ENCODE results near the gene ARRDC3.
"Not testable (repeated sequence)": the region's sequence is repeated elsewhere in the genome, so short reads cannot be mapped to it uniquely, and the experiment has no call there.

ARRDC3 gene

GRCh38 chr5:91383027-91383955, at the start of gene ARRDC3:
ARRDC3 (minus strand) TSS chr5:91383317; CDS start chr5:91383092, 225 bp downstream.
- peak; percentile 88 to 91 (median 89) for DNase-seq (ENCODE audit: low read depth in 3 of 3)

- DNase-seq (ENCODE audit: low read depth in 3 of 3) = no peak
These were observed 47.8 kb upstream of the ARRDC3 start for GRCh38 chr5:91430949-91431348.

- DNase-seq (ENCODE audit: low read depth in 3 of 3) = no peak
These were observed 41.7 kb upstream of the ARRDC3 start for GRCh38 chr5:91424638-91425436.

- DNase-seq (ENCODE audit: low read depth in 3 of 3) = no peak
These were observed 40.8 kb upstream of the ARRDC3 start for GRCh38 chr5:91423871-91424270.

- no peak for DNase-seq (ENCODE audit: low read depth in 3 of 3)
These were observed 37.8 kb upstream of the ARRDC3 start for GRCh38 chr5:91420879-91421278.

GRCh38 chr5:91419571-91420537, 36.7 kb upstream of the ARRDC3 start:
- peak; percentile 34 to 61 (median 37) for DNase-seq (ENCODE audit: low read depth in 3 of 3)

GRCh38 chr5:91419136-91419535, 36.0 kb upstream of the ARRDC3 start:
- DNase-seq (ENCODE audit: low read depth in 3 of 3) = no peak

GRCh38 chr5:91418158-91418557, 35.0 kb upstream of the ARRDC3 start:
- no peak for DNase-seq (ENCODE audit: low read depth in 3 of 3)

- DNase-seq (ENCODE audit: low read depth in 3 of 3) = no peak
These were observed 34.1 kb upstream of the ARRDC3 start for GRCh38 chr5:91417219-91417618.

GRCh38 chr5:91416491-91416890, 33.4 kb upstream of the ARRDC3 start:
- DNase-seq (ENCODE audit: low read depth in 3 of 3) = no peak

- no peak for DNase-seq (ENCODE audit: low read depth in 3 of 3)
These were observed 26.2 kb upstream of the ARRDC3 start for GRCh38 chr5:91409304-91409703.

GRCh38 chr5:91408710-91409109, 25.6 kb upstream of the ARRDC3 start:
- no peak for DNase-seq (ENCODE audit: low read depth in 3 of 3)

- no peak for DNase-seq (ENCODE audit: low read depth in 3 of 3)
These were observed 24.1 kb upstream of the ARRDC3 start for GRCh38 chr5:91407204-91407603.

GRCh38 chr5:91403438-91403837, 20.3 kb upstream of the ARRDC3 start:
- no peak for DNase-seq (ENCODE audit: low read depth in 3 of 3)

GRCh38 chr5:91401175-91401574, 18.1 kb upstream of the ARRDC3 start:
- no peak for DNase-seq (ENCODE audit: low read depth in 3 of 3)

- no peak for DNase-seq (ENCODE audit: low read depth in 3 of 3)
These were observed 14.7 kb upstream of the ARRDC3 start for GRCh38 chr5:91397791-91398190.

- DNase-seq (ENCODE audit: low read depth in 3 of 3) = no peak
These were observed 7.2 kb upstream of the ARRDC3 start for GRCh38 chr5:91390268-91390667.

GRCh38 chr5:91389555-91389954, 6.4 kb upstream of the ARRDC3 start:
- DNase-seq (ENCODE audit: low read depth in 3 of 3) = not testable (repeated sequence)

GRCh38 chr5:91388362-91388761, 5.2 kb upstream of the ARRDC3 start:
- DNase-seq (ENCODE audit: low read depth in 3 of 3) = no peak

GRCh38 chr5:91386120-91386519, 3.0 kb upstream of the ARRDC3 start:
- DNase-seq (ENCODE audit: low read depth in 3 of 3) = no peak

GRCh38 chr5:91385596-91385995, 2.5 kb upstream of the ARRDC3 start:
- DNase-seq (ENCODE audit: low read depth in 3 of 3) = not testable (repeated sequence)

Data from stimulated activated CD4-positive, alpha-beta T cell treated with anti-CD3 and anti-CD28 coated beads, TNF-alpha, amount 100 ng/mL, for 4 hours (primary cell).